Left kidney (tissue), 1 donor: ENCODE measurements around the gene WDR77. TPM values are rescaled to one million over a fixed set of nuclear protein-coding genes. Genes with fewer than 3 reads are reported as not detected.

Experiments
- polyA plus RNA-seq: library from polyadenylated mRNA; unstranded; fragments of 120-200 nt; gene quantifications from one replicate; pipeline ENCODE4 v1.2.1, GENCODE V29; 2013; ENCODE audit not compliant: insufficient read length

The WDR77 gene
- polyA plus RNA-seq, 1 donor = 40.2 TPM

Other genes with a start within 250 kb of the WDR77 start
- 18.9 TPM for gene DENND2D, start 248.6 kb downstream of the WDR77 start, polyA plus RNA-seq
- gene CHI3L2, start 221.5 kb downstream of the WDR77 start, polyA plus RNA-seq = 0.20 TPM
- gene CHIA, start 158.4 kb downstream of the WDR77 start, polyA plus RNA-seq = not detected
- 5.9 TPM for gene OVGP1, start 21.5 kb downstream of the WDR77 start, polyA plus RNA-seq
- gene ATP5PB, start 208 bp upstream of the WDR77 start, polyA plus RNA-seq = 379 TPM
- 6.3 TPM for gene C1orf162, start 24.7 kb upstream of the WDR77 start, polyA plus RNA-seq
- 0.52 TPM for gene ADORA3, start 54.4 kb upstream of the WDR77 start, polyA plus RNA-seq
- gene TMIGD3, start 54.4 kb upstream of the WDR77 start, polyA plus RNA-seq = 0.96 TPM
- gene RAP1A, start 170.5 kb upstream of the WDR77 start, polyA plus RNA-seq = 75.9 TPM